ENCODE measurements around the gene WIPF1.

The WIPF1 gene

GRCh38 chr2:174617120-174617519 is 19.5 kb upstream of the WIPF1 start:
- Histone ChIP-seq H3K27ac (no peak overlapping the region), H3K4me3 (ENCODE audit: low read depth, low read length) (no peak overlapping the region), H3K36me3 (no peaks in the 10 kb centered on the region), H3K9me3 (ENCODE audit: severe bottlenecking) (no peaks in the 10 kb centered on the region), H3K27me3 (ENCODE audit: insufficient read depth, low read depth, severe bottlenecking) (no peaks in the 10 kb centered on the region)
- TF ChIP-seq, protein P1, sequence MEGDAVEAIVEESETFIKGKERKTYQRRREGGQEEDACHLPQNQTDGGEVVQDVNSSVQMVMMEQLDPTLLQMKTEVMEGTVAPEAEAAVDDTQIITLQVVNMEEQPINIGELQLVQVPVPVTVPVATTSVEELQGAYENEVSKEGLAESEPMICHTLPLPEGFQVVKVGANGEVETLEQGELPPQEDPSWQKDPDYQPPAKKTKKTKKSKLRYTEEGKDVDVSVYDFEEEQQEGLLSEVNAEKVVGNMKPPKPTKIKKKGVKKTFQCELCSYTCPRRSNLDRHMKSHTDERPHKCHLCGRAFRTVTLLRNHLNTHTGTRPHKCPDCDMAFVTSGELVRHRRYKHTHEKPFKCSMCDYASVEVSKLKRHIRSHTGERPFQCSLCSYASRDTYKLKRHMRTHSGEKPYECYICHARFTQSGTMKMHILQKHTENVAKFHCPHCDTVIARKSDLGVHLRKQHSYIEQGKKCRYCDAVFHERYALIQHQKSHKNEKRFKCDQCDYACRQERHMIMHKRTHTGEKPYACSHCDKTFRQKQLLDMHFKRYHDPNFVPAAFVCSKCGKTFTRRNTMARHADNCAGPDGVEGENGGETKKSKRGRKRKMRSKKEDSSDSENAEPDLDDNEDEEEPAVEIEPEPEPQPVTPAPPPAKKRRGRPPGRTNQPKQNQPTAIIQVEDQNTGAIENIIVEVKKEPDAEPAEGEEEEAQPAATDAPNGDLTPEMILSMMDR (IDR thresholded peaks at IDR 0.05; ENCODE audit: low read depth, low read length), result no peak
- DNase-seq, result no peak

DNA sequence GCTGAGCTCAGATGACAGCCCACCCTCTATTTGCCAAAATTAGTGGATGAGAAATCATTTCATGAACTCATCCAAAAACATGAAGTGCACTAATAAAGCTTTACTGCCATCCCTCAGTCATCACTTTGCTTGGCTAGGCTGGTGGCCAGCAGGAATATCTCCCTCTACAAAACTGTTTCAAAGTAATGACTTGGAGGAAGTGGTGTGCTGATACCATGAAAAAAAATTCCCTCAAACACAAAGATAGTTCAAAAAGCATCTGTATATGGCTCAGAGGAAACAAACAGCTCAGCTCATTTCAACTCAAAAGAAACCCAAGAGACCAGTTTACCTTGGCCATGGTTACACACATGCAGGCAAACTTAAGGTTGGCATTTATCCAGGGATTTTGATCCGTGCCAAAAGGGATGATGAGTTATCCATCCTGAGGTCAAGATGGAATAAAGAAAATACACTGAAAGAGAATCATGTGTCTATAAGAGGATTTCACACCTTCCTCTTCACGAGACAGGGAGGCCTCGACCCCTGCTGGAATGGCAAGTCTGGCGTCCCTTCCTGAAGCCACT is 18.4 kb upstream of the WIPF1 start:
- DNase-seq, result no peak
- no peak overlapping the region for H3K27ac ChIP-seq
- H3K9me3 ChIP-seq (ENCODE audit: severe bottlenecking), result no peaks in the 10 kb centered on the region
- H3K27me3 ChIP-seq (ENCODE audit: insufficient read depth, low read depth, severe bottlenecking), result no peaks in the 10 kb centered on the region
- TF ChIP-seq, protein P1 (IDR thresholded peaks at IDR 0.05; ENCODE audit: low read depth, low read length), result no peak
- H3K36me3 ChIP-seq, result no peaks in the 10 kb centered on the region
- no peak overlapping the region for H3K4me3 ChIP-seq (ENCODE audit: low read depth, low read length)

GRCh38 chr2:174614261-174614660 is 16.7 kb upstream of the WIPF1 start:
- Histone ChIP-seq H3K4me3 (ENCODE audit: low read depth, low read length) (no peak overlapping the region), H3K27me3 (ENCODE audit: insufficient read depth, low read depth, severe bottlenecking) (no peaks in the 10 kb centered on the region), H3K27ac (no peak overlapping the region), H3K36me3 (no peaks in the 10 kb centered on the region), H3K9me3 (ENCODE audit: severe bottlenecking) (no peaks in the 10 kb centered on the region)
- TF ChIP-seq, protein P1 (IDR thresholded peaks at IDR 0.05; ENCODE audit: low read depth, low read length), result no peak
- DNase-seq, result no peak

DNA sequence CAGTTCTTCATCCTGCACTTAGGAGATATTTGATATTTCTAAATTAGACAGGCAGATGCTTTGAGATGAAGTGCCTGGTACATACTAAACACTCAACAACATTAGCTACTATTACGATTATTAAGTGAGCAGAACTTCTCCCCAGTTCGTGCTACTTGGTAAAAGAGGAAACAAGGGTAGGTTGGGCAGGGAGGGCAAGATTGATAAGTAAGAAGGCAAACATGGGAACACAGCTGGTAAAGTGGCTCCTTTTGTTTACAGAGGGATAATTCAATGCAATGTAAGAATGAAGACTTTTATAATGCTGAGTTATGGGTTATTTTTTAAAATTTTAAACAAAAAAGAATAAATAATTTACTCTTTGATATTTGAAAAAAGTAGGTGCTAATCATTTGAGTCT is 15.9 kb upstream of the WIPF1 start:
- TF ChIP-seq, protein P1 (IDR thresholded peaks at IDR 0.05; ENCODE audit: low read depth, low read length), result no peak
- H3K9me3 ChIP-seq (ENCODE audit: severe bottlenecking), result no peaks in the 10 kb centered on the region
- no peak overlapping the region for H3K4me3 ChIP-seq (ENCODE audit: low read depth, low read length)
- no peaks in the 10 kb centered on the region for H3K27me3 ChIP-seq (ENCODE audit: insufficient read depth, low read depth, severe bottlenecking)
- no peaks in the 10 kb centered on the region for H3K36me3 ChIP-seq
- no peak for DNase-seq
- H3K27ac ChIP-seq, result no peak overlapping the region

GRCh38 chr2:174612970-174613369 is 15.4 kb upstream of the WIPF1 start:
- Histone ChIP-seq H3K27me3 (ENCODE audit: insufficient read depth, low read depth, severe bottlenecking) (no peaks in the 10 kb centered on the region), H3K27ac (no peak overlapping the region), H3K9me3 (ENCODE audit: severe bottlenecking) (no peaks in the 10 kb centered on the region), H3K36me3 (no peaks in the 10 kb centered on the region), H3K4me3 (ENCODE audit: low read depth, low read length) (no peak overlapping the region)
- TF ChIP-seq, protein P1 (IDR thresholded peaks at IDR 0.05; ENCODE audit: low read depth, low read length), result no peak
- DNase-seq, result no peak

- Histone ChIP-seq H3K36me3 (no peaks in the 10 kb centered on the region), H3K4me3 (ENCODE audit: low read depth, low read length) (no peak overlapping the region), H3K9me3 (ENCODE audit: severe bottlenecking) (no peaks in the 10 kb centered on the region), H3K27me3 (ENCODE audit: insufficient read depth, low read depth, severe bottlenecking) (no peaks in the 10 kb centered on the region), H3K27ac (no peak overlapping the region)
- TF ChIP-seq, protein P1 (IDR thresholded peaks at IDR 0.05; ENCODE audit: low read depth, low read length), result no peak
- no peak for DNase-seq
Observed at GRCh38 chr2:174611854-174612253, 14.2 kb upstream of the WIPF1 start.
